Amniotic stem cell (primary cell): Measurements from ENCODE around the gene IP6K3.

Source experiments
- DNase-seq: peaks from one replicate; lab custom pipeline; 2025; lab: John Stamatoyannopoulos, UW

Gene IP6K3

GRCh38 chr6:33689148-33689494, 57.6 kb downstream of the IP6K3 start:
- no peak for DNase-seq

- DNase-seq: no peak
Observed at GRCh38 chr6:33688451-33689147, 58.1 kb downstream of the IP6K3 start.

- no peak for DNase-seq
Observed at GRCh38 chr6:33688006-33688405, 58.7 kb downstream of the IP6K3 start.

GRCh38 chr6:33686981-33687975, 59.4 kb downstream of the IP6K3 start:
- no peak for DNase-seq

GRCh38 chr6:33686225-33686924, 60.3 kb downstream of the IP6K3 start:
- DNase-seq: no peak

GRCh38 chr6:33685411-33686224, 61.1 kb downstream of the IP6K3 start:
- no peak for DNase-seq

- DNase-seq: no peak
Observed at GRCh38 chr6:33684983-33685382, 61.7 kb downstream of the IP6K3 start.

GRCh38 chr6:33684428-33684896, 62.2 kb downstream of the IP6K3 start:
- DNase-seq: no peak

- no peak for DNase-seq
Observed at GRCh38 chr6:33683576-33684427, 62.9 kb downstream of the IP6K3 start.

- no peak for DNase-seq
Observed at GRCh38 chr6:33683051-33683571, 63.6 kb downstream of the IP6K3 start.

- DNase-seq: no peak
Observed at GRCh38 chr6:33682341-33682740, 64.4 kb downstream of the IP6K3 start.

GRCh38 chr6:33679761-33680160, 66.9 kb downstream of the IP6K3 start:
- no peak for DNase-seq

GRCh38 chr6:33678932-33679490, 67.7 kb downstream of the IP6K3 start:
- no peak for DNase-seq

- no peak for DNase-seq
Observed at GRCh38 chr6:33678233-33678931, 68.3 kb downstream of the IP6K3 start.

- no peak for DNase-seq
Observed at GRCh38 chr6:33677689-33678088, 69.0 kb downstream of the IP6K3 start.

GRCh38 chr6:33677143-33677660, 69.5 kb downstream of the IP6K3 start:
- DNase-seq: no peak

- no peak for DNase-seq
Observed at GRCh38 chr6:33676416-33677142, 70.1 kb downstream of the IP6K3 start.

- DNase-seq: no peak
Observed at GRCh38 chr6:33675968-33676367, 70.7 kb downstream of the IP6K3 start.
